ENCODE results near the gene MAPRE3.

MAPRE3 gene

DNA sequence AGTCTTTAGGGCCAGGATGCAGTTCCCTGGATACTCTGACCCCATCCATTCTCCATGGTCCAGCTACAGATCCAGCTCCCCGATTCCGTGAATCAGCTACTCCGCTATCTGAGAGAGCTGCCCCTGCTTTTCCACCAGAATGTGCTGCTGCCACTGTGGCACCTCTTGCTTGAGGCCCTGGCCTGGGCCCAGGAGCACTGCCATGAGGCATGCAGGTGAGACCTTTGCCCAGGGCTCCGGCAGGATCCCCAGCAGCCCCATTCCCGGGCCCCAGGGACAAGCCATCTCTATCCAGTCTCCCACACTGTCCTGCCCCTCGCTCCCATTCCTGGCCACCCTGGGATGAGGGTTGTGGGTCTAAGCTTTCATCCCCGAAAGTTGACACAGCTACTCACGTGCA lies 69.8 kb downstream of the MAPRE3 start:
- no peak for DNase-seq (ENCODE audit: low read depth in 2 of 2)

DNA sequence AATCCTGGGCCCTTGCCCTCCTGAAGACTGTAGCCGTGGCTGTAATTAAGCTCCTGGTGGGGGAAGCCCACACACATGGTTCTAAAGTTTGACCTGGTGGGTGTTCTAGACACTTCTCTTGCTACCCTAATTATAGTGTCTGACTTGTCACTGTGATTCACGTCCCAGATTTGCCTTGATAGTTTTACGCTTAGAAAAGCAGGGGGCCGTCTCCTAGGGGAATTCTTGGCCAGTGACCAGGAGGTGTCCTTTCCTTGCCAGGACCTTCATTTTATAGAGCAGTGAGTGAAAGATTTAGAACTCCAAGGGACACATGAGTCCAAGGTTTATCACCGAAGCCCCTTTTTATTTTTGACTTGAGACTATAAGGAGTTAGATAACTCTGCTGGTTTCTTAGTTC lies 71.3 kb downstream of the MAPRE3 start:
- DNase-seq (ENCODE audit: low read depth in 2 of 2): no peak

DNA sequence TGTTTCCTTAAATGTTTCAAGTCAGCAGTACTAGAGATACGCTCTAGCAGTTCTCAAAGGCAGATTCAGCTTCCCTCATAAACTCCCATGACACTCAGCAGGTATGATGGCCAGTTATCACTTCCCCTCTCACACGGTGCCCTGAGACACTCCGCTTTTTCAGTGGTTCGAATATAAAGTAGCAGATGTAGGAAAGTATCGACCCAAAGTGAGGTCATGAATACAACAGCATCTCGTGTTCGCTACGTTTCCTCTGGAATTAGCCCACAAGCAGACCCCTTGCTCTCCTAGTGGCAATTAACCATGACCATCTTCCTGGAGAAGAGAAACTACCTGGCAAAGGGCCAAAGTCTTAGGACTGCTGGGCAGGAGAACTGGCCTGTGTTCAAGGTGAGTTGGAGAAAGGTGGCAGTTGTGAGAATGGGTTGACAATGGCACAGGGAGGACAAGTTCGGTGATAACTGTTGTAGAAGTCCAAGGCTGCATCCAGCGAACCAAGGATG lies 71.8 kb downstream of the MAPRE3 start:
- DNase-seq (ENCODE audit: low read depth in 2 of 2): no peak

DNA sequence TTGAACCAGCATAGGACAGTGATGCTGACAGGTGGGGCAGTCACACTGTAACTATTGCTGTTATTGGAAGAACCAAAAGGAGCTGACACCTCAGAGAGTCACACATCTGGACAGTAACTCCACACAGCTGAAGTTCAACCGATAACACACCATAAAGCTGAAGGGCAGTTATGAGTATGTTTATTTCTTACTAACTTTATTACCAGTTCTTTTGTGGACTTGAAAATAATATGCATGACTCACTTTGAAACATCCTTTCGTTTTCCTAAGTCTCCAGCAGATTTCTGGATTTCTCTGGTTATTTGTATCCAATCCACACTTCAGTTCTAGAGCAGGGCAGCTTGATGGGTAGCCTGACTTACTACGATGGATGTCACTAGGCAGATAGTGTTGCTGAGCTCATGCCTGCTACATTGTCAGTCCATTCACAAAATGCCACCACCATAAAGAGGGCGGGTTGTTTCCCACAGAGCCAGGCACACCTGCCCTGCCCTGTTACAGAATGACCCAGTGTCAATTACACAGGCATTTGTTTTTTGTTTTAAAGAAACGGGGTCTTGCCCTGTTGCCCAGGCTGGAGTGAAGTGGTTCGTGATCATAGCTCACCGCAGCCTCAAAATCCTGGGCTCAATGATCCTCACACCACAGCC lies 72.7 kb downstream of the MAPRE3 start:
- DNase-seq (ENCODE audit: low read depth in 2 of 2): no peak

- DNase-seq (ENCODE audit: low read depth in 2 of 2): peak; percentile 55 to 63
These were observed 79.2 kb downstream of the MAPRE3 start for GRCh38 chr2:27049422-27050280.

GRCh38 chr2:27050281-27050995 lies 80.0 kb downstream of the MAPRE3 start:
- peak; percentile 80 to 90 for DNase-seq (ENCODE audit: low read depth in 2 of 2)

GRCh38 chr2:27050996-27051901 lies 80.8 kb downstream of the MAPRE3 start, which contains the start of gene AGBL5:
Gene AGBL5, plus strand, starts transcription at chr2:27051668. Its CDS starts 1,291 bp downstream, at chr2:27052959.
- peak; percentile 93 to 94 for DNase-seq (ENCODE audit: low read depth in 2 of 2)

DNA sequence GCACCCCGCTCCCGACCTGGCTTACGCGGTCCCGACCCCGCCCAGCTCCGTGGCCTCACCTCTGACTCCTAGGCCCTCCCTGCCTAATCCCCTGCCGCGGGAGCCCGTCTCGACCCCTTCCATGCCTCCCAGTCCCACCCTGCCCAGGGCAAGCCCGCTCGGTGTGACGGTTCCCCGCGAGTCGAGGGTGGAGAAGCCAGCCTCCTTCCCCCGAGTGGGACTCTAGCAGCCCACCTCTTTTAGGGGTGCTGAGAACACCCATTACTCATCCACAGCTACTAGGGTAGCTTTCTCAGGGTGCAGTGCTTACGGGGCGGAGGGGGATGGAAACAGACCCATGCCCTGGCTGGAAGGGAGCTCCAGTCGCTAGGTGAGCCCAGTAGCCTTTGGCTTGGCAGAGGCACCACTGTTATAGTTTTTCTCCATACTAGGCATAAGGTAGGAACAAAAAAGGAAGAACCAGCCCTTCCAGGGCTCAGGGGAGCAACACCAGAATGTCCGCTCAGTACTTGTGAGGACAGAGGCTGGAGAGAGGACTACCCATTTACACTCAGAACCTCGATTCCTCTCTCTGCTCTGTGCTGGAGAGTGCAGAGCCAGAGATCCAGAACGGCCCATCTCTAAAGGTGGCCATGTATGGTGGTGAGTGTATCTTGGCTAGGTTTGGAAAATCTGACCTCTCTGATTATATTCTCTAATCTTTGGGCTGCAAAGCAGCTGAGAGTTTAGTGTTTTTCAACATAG lies 81.6 kb downstream of the MAPRE3 start:
- no peak for DNase-seq (ENCODE audit: low read depth in 2 of 2)

DNA sequence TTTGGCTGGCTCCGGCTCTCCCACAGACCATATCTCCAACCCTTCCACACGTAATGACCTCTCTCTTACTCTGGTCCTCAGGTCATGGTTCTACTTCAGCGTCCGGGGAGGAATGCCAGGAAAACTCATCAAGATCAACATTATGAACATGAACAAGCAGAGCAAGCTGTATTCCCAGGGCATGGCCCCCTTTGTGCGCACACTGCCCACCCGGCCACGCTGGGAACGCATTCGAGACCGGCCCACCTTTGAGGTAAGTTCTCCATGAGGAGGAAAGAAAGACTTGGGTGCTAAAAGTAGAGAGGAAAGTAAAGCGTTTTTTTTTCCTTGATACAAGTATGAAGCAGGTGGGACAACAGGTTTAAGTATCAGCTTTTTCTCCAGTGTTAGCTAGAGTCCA lies 82.9 kb downstream of the MAPRE3 start:
- no peak for DNase-seq (ENCODE audit: low read depth in 2 of 2)

DNA sequence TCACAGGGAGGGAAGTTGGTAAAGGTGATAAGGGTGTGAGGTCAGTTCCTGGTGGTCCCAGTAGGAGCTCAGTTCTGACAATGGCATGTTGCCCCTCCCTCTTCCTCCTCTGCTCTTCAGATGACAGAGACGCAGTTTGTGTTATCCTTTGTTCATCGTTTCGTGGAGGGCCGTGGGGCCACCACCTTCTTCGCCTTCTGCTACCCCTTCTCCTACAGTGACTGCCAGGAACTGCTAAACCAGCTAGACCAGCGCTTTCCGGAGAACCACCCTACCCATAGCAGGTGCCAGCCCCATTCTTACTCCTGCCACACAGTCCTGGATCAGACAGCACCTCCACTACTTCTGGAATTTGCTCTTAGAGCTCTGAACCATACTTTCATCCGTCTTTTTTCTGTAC lies 83.3 kb downstream of the MAPRE3 start:
- no peak for DNase-seq (ENCODE audit: low read depth in 2 of 2)

DNA sequence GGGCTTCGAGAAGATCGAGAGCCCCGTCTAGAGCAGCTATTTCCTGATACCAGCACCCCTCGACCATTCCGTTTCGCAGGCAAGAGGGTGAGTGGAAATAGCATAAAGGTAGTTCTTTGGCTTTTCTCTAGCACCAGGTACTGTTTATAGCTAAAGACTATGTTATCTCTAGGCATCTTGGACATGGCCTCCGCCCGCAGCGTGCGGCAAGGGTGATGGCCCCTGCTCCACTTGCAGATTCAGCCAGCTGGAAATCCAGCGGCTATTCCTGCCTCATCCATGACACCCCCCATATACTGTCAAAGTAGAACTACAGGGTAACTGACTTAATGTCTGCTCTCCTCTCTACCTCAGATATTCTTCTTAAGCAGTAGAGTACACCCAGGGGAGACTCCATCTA lies 84.3 kb downstream of the MAPRE3 start:
- no peak for DNase-seq (ENCODE audit: low read depth in 2 of 2)

DNA sequence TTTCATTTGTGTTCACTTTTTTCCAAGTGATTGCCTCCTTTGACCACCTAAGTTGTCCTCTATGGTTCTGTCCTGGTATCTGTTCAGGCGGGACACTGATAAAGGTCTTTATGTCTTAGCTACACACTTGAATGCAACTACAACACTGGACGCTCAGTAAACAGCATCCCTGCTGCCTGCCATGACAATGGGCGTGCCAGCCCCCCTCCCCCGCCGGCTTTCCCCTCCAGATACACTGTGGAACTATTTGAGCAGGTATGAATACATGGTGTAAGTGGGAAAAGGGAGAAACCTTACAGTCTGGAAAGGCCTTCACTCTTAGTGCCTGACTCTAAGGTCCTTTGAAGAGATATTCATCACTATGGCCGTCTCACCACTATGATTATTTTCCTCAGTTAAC lies 86.7 kb downstream of the MAPRE3 start:
- DNase-seq (ENCODE audit: low read depth in 2 of 2): no peak

DNA sequence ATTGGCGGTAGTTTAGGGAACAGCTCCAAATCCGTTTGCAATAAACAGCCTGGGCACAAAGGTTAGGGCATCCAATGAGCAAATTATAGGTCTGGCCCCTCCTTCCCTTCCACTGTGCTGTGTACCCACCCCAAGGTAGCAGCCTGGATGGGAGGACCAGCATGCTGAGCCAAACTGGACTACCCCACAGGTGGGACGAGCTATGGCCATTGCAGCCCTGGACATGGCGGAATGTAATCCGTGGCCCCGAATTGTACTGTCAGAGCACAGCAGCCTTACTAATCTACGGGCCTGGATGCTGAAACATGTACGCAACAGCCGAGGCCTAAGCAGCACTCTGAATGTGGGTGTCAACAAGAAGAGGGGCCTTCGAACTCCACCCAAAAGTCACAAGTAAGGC lies 87.8 kb downstream of the MAPRE3 start:
- no peak for DNase-seq (ENCODE audit: low read depth in 2 of 2)

GRCh38 chr2:27059141-27059820 lies 88.8 kb downstream of the MAPRE3 start:
- DNase-seq (ENCODE audit: low read depth in 2 of 2): no peak

DNA sequence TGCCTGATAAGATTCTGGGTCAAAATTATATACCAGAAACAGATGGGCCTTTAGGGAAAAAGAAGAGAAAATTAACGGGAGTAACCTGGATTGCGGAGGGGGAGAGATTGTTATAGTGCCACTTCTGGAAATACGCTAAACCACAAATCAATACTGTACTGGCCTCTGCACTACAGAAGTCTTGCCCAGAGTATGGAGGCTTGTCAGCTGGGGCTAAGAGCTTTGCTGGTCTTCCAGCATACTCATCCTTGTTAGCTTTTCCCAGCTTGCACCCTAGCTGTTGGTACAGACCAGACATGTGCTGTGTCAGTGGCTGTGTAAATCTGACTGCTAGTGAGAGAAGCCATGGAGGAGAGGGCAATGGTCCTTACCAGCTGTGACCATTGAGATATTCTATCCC lies 89.9 kb downstream of the MAPRE3 start:
- no peak for DNase-seq (ENCODE audit: low read depth in 2 of 2)

DNA sequence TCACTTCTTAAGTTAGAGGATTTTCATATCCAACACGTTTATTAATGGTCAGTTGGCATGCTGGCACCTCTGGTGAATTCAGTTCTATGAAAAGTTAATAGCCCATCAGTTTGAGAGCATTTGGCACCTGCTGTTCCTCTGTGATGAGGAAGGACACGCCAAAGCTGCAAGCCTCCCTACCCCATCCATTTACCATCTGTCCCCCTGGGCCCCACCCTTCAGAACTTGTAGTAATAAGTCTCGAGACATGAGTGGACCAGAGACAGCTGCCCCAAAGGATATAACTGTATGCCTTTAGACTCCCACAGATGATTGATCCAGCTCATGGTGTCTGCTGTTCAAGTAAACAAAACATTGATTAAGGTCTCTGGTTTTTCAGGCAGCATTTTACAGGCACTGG lies 94.7 kb downstream of the MAPRE3 start:
- no peak for DNase-seq (ENCODE audit: low read depth in 2 of 2)

GRCh38 chr2:27067385-27067784 lies 96.9 kb downstream of the MAPRE3 start:
- DNase-seq (ENCODE audit: low read depth in 2 of 2): no peak

DNA sequence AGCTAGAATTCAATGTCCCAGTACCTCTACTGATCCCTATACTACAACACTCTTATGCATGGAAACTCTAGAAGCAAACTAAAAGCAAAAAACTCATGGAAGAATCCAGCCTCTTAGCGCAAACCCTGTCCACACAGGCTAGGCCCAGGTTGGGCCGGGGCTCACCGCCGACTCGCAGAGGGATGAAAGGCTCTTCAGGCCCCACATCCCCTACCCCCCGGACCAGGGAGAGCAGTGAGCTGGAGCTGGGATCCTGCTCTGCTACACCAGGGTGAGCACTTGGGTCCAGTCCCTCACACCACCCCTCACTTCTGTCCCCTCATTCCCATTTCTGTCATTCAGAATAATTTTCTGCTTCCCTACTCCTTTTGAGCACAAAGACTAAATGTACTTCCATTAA lies 99.0 kb downstream of the MAPRE3 start:
- no peak for DNase-seq (ENCODE audit: low read depth in 2 of 2)

DNA sequence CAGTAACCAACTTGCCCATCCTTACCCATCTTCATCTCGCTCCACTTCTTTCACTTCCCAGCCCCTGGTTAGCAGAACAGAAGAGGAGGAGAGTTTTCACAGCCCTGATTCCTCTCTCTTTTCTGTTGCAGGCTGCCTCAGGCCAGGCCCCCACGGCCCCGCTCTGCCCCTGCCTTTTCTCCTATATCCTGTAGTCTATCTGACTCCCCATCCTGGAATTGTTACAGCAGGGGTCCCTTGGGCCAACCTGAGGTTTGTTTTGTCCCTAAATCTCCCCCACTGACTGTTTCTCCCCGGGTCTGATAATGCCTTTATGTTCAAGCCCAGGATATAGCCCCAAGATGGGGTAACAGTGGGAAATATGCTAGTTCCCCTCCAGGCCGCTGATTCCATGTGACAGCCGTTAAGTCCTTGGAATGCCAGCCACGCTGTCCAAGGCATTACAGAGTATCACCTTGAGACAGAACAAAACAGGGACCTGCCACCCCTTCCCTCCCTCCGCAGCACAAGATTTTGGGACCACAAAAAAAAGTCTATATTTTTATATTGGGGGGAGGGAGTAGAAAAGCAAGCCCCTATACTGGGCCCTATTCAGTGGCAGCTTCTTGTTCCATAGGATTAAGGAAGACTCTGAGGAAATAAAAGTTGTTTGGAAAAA lies 99.7 kb downstream of the MAPRE3 start:
- DNase-seq (ENCODE audit: low read depth in 2 of 2): no peak

Data from stimulated activated CD4-positive, alpha-beta T cell treated with anti-CD3 and anti-CD28 coated beads, Interleukin-4, amount 100 ng/mL, for 48 hours (primary cell).